Activated CD8-positive, alpha-beta memory T cell treated with anti-CD3 and anti-CD28 coated beads, Interleukin-2, amount 50 U/mL, for 24 hours (primary cell): Measurements from ENCODE around the gene HNRNPH3.

Source experiments
- DNase-seq: peaks from one replicate; pipeline ENCODE4 v3.0.0-alpha.2; 2020; ENCODE audit errors: extremely low read depth

HNRNPH3 gene

DNA sequence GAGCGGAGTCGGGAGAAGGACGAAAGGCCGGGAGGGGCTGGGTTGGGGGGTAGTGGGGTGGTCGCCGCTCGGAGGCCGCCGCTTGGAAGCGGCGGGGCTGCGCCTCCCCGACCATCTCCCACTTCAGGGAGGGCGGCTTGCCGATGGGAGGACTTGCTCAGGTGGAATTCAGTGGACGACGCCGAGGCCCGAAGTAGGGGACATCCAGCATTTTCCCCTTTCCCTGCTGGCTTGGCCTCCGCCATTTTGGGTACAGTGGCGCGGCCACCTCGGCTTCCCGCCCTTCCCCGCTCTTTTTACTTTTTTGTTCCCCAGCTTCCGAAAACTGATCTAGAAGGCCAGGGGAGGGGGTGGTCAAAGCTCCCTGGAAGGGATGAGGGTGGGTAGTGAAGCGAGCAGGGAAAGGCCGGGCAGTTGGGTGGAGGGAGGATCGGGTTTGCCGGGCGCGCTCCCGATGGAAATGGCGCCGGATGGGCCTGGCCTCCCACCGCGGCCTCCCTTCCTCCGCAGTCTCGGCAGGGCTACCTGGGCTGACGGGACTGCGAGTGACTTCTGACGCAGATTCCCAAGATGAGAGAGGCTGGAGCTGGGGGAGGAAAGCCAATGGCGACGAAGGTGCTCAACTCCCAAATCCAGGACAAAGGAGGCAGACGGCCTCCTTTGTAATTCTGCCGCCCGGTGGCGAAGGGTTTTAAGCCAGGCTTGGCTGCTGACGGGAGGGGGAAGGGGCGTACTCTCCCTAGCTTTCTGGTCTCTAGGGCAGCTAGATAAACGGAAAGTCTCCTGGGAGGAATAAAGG is 594 bp downstream of the HNRNPH3 start, which contains the start of gene PBLD:
PBLD (minus strand) TSS at position 670 of the 799 bp plus-strand sequence. CDS start 26,084 bp downstream, outside the sequence.
- DNase-seq, result no peak

DNA sequence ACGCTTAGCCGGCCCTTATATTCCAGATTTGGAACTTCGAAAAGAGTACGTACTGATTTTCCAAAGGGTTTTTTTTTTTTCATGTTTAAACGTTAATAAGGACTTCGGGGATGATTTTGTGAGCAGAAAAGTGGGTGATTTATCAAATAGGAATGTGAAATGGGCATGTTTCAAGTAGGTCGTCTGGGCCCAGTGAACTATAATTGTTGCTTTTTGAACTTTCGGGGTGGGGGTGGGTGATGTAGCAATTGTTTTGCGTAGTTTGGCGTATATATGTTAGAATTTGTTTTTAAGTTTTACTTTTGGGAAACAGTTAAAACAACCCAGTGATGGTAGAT is 1.2 kb downstream of the HNRNPH3 start:
- DNase-seq, result no peak

GRCh38 chr10:68333440-68334431 is 1.9 kb downstream of the HNRNPH3 start:
- DNase-seq, result no peak

- no peak for DNase-seq
Observed at GRCh38 chr10:68334672-68335467, 3.0 kb downstream of the HNRNPH3 start.

GRCh38 chr10:68336754-68337351 is 5.0 kb downstream of the HNRNPH3 start:
- DNase-seq, result no peak

DNA sequence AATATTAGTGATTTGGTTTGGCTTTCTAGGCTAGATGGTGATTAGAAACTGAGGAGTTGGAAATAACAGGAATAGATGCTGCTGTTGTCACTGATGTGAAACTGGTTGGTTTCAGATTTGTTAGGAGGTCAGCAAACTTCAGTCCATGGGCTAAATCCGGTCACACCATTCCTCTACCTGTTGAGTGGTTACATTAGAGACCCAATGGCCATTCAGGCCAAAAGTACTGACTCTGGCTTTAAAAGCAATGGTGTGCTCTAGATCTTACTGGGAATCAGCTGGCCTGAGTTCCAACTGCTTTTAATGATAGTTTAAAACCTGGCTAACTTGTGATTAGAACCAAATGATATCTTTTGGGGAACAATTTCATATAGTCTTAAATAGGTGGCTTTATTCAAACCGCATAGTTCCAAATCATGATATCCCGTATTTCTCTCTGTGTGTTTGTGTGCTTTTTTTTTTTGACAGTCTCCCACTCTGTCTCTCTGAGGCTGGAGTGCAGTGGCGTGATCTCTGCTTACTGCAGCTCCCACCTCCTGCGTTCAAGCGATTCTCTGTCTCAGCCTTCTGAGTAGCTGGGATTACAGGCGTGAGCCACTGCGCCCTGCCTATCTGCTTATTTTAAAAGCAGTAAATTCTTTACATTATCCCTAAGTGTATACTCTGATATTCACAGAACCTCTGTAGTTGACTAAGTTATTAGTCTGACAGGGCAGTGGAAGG is 8.7 kb downstream of the HNRNPH3 start:
- DNase-seq, result no peak

DNA sequence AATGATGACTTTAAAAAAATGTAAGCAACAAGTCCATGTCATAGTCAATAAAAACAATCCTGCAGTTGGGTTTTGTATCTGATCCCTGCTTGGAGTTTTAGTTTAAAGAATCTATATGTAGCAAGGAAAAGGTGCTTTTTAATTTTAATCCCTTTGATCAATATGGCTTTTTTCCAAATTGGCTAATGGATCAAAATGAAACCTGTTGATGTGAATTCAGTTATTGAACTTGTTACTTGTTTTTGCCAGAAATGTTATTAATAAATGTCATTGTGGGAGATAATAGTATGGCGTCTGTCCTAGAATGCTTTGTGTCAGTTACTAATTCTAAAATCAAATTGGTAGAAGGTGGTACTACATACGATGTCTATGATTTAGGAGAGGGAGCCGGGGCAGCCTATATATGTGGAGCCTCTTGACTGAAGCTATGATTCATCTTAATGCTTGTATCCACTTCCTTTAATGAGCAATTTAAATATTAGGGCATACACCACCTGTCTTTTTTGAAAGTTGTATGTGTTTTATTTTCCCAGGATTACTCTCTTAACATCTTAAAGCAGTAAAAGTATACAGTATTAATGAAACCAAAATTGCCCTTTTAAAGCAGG is 11.1 kb downstream of the HNRNPH3 start:
- DNase-seq, result no peak

DNA sequence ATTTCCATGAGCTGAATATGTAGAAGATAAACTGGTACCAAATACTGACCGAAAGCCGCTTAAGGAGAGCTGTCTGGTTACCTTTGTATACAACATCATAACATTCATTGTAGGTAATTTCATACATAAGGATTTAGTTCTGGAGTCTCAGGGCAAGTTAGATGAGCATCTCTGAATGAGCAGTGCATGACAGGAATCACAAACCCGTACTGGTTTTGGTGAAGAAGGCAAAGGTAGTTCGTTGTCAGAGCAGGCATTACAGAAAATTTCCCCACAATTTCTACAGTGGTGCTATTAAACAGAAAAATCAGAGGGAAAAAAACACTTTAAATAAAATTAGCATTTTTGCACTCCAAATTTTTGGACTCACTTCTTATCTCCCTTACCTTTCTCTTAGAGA is 13.8 kb downstream of the HNRNPH3 start:
- DNase-seq, result no peak

- no peak for DNase-seq
Observed at GRCh38 chr10:68346774-68347173, 14.9 kb downstream of the HNRNPH3 start.

GRCh38 chr10:68348265-68348741 is 16.4 kb downstream of the HNRNPH3 start:
- no peak for DNase-seq

- DNase-seq, result no peak
Observed at GRCh38 chr10:68353537-68353936, 21.7 kb downstream of the HNRNPH3 start.

DNA sequence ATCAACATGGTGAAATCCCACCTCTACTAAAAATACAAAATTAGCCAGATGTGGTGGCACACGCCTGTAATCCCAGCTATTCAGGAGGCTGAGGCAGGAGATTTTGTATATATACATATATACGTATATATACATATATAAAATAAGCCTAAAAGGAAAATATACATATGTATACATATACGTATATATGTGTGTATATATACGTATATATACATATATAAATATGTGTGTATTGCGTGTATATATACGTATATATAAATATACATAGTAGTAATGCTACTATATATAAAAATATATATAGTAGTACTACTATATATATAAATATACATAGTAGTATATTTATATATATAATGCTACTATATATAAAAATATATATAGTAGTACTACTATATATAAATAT is 27.3 kb downstream of the HNRNPH3 start:
- DNase-seq, result no peak

- no peak for DNase-seq
Observed at GRCh38 chr10:68362590-68362989, 30.7 kb downstream of the HNRNPH3 start.

DNA sequence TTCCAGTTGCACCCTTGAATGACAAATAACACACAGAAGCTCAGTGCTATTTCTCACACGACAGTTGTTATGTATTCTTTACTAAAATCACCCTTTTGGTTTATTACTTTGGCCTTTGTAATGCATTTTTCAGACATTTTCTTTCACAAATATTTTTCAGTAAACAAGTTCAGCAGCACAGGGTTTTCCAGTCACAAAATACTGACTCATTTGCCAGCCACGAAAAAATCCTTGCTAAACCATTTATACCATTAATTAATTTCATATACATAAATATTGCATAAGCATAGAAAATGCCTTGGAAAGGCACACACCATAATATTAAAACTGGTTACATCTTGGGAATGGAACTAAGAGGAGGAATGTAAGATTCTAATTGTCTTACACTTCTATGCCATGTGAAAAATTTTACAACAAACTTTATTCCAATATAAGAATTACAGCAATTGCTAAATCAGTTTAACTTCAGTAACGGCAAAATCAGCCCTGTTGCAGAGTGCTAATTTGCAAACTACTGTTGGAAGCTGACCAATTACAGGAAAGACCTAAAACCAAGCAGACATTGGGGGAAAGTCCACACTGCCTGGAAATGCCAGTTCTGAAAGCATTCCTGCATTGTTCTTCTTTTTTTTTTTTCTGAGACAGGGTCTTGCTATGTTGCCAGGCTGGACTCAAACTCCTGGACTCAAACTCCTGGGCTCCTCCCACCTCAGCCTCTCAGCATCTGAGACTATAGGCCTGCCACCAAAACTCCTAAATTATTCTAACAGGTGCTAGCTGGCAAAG is 32.4 kb downstream of the HNRNPH3 start:
- no peak for DNase-seq

GRCh38 chr10:68365611-68366010 is 33.7 kb downstream of the HNRNPH3 start:
- no peak for DNase-seq

- DNase-seq, result no peak
Observed at GRCh38 chr10:68366600-68366999, 34.7 kb downstream of the HNRNPH3 start.

DNA sequence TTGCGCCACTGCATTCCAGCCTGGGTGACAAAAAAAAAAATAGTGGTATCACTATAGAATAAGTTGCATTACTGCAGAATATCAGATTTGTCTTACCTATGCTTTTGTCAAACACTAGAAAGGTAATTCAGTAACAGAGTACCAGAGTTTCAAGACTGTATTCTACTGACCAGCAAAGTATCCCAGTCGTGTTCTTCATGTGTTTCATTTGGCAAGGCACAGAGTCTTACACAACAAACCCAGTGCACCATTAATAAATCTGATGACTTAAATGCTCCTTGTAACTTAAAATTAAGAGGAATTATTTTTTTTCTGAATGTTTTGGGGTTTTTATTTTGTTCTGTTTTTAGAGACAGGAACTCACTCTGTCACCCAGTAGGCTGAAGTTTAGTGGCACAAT is 35.3 kb downstream of the HNRNPH3 start:
- DNase-seq, result no peak

DNA sequence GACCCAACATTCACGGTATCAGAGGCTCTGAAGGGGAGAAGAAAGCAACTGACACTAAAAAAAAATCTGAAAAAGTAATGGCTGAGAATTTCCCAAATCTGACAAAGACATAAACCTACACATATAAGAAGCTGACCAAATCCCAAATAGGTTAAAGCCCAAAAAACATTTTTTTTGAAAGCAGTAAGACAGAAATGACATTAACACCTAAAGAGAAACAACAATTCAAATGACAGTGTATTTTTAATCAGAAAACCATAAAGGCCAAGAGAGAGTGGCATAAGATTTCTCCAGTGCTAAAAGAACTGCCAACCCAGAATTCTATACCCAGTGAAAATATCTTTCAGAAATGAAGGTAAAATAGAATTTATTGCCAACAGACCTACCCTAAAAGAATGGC is 39.7 kb downstream of the HNRNPH3 start:
- DNase-seq, result no peak

DNA sequence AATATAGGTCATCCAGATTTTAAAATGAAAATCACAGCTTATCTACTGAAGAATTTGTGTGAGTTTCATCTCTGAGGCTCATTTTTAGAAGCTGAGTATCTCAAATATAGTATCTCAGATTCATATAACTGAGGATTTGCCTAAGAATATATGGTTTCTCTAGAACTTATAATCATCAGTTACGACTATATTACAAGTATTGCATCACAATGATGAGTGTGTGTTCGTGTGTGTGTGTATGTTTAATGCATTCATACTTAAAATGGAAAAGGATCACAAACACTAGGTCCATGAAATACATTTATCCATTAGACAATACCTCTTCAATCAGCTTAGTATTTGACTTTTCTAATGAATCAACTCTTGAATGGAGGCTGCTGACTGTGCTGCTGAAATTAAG is 53.9 kb downstream of the HNRNPH3 start:
- DNase-seq, result no peak
